ENCODE measurements around the gene HADHA.

DNA sequence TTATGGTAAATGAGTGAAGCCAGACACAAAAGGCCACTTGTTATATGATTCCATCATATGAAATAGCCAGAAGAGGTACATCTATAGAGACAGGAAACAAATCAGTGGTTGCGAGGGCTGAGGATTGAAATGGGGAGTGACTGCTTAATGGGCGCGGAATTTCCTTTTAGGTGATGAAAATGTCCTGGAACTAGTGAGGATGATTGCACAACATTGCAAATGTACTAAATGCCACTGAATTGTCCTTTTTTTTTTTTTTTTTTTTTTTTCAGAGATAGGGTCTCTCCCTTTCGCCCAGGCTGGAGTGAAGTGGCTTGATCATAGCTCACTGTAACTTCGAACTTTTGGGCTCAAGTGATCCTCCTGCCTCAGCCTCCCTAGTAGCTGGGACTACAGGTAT is 86.9 kb downstream of the HADHA start:
- no peak for TF ChIP-seq FOXA1 (IDR thresholded peaks at IDR 0.05)
- TF ChIP-seq SP1 (IDR thresholded peaks at IDR 0.05), result no peak
- no peak for TF ChIP-seq TARDBP (IDR thresholded peaks at IDR 0.05)

Data from HEK293T (cell line).